Measurements from ENCODE around the gene FN3KRP.
"Not testable (repeated sequence)": the region's sequence is repeated elsewhere in the genome, so short reads cannot be mapped to it uniquely, and the experiment has no call there.

FN3KRP gene

DNA sequence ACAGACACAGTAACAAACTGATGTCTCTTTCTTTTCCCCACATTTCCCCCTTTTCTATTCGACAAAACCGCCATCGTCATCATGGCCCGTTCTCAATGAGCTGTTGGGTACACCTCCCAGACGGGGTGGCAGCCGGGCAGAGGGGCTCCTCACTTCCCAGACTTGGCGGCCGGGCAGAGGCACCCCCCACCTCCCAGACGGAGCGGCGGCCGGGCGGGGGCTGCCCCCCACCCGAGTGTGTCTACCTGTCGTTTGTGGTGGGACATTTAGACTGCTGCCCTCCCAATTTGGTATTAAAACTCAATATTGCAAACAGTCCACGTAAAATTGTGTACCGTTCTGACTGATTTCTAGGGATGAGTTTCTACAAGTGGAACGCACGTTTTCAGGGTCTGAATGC is 58.0 kb downstream of the FN3KRP start:
- H3K4me3 Mint-ChIP-seq = peak overlapping the region; percentile 76
- peaks cover 15% of the 10 kb centered on the region for H3K36me3 Mint-ChIP-seq (ENCODE audit: insufficient read depth)
- not testable (repeated sequence) for DNase-seq (ENCODE audit: low spot score in 2 of 2)

DNA sequence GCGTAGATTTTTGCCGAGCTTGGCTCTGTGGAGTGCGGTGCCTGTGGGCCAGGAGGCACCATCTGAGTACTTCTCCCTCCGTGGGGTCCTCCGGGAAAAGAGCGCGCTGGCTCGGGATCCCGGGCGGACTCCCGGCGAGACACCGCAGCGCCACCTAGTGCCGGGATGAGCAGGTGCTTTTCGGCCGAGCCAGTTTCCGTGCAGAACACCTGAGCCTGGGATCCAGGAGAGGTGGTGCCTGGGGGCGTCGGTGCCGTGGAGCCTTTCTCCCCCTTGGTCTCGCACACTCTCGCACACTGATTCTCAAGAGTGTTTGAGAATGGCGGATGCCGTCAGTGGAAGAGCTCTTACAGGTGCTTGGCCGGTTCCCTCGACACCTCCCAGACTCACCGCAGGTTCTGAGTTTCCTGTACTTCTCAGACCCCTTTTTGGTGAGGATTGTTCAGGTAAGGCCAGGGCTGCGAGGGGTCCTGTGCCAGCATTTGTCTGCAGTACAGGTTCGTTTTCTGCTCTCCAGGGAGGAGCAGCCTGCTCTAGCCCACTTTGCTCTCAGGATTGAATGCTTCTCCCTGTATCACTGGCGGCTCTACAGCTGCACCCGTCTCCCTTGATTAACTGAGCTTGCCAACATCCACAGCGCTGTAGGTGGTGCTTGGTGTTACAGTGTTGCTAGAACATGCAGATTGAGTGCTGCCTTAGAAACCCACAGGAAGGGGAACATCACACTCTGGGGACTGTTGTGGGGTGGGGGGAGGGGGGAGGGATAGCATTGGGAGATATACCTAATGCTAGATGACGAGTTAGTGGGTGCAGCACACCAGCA is 58.7 kb downstream of the FN3KRP start:
- Mint-ChIP-seq H3K36me3 (ENCODE audit: insufficient read depth) (peaks cover 12% of the 10 kb centered on the region), H3K4me1 (peaks cover 30% of the 10 kb centered on the region), H3K9me3 (no peaks in the 10 kb centered on the region), H3K27ac (ENCODE audit: low read depth) (peak overlapping the region; percentile 65), H3K4me3 (peak overlapping the region; percentile 76), H3K27me3 (no peaks in the 10 kb centered on the region)
- DNase-seq (ENCODE audit: low spot score in 2 of 2) = peak; percentile 27 to 56
- peak; percentile 94 for ATAC-seq (replicated peaks; ENCODE audit: extremely low read depth, poor library complexity, severe bottlenecking)

More for the DNA sequence above, 58.0 kb downstream of the FN3KRP start:
- not testable (repeated sequence) for H3K27me3 Mint-ChIP-seq; ATAC-seq (replicated peaks; ENCODE audit: extremely low read depth, poor library complexity, severe bottlenecking); H3K9me3 Mint-ChIP-seq
- Mint-ChIP-seq H3K4me1 (peaks cover 27% of the 10 kb centered on the region), H3K27ac (ENCODE audit: low read depth) (peak overlapping the region; percentile 65)

DNA sequence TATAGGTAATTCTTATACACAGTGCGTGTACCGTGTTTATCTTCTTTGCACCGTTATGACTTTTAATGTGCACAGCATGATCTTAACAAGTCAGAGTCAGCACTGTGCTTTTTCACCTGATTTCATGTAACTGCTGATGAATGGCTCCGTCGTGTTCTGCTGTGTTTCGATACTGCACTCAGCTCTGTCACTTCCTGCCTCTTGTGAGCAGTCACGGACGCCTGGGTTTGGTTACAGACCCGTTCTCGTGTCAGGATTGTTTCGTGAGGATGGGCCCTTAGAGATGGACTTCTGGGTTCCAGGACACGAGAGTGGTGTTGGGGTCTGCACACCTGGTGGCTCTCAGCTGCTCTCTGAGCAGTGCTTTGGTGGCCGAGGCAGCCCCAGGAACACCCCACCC is 59.9 kb downstream of the FN3KRP start:
- H3K9me3 Mint-ChIP-seq = no peaks in the 10 kb centered on the region
- peaks cover 10% of the 10 kb centered on the region for H3K36me3 Mint-ChIP-seq (ENCODE audit: insufficient read depth)
- peak overlapping the region; percentile 37 for H3K4me3 Mint-ChIP-seq
- H3K4me1 Mint-ChIP-seq = peaks cover 31% of the 10 kb centered on the region
- no peaks in the 10 kb centered on the region for H3K27me3 Mint-ChIP-seq
- no peak for DNase-seq (ENCODE audit: low spot score in 2 of 2)
- peak overlapping the region; percentile 32 for H3K27ac Mint-ChIP-seq (ENCODE audit: low read depth)
- ATAC-seq (replicated peaks; ENCODE audit: extremely low read depth, poor library complexity, severe bottlenecking) = peak; percentile 33

Data from central memory CD8-positive, alpha-beta T cell (primary cell).